OCI-LY1 (cell line): Measurements from ENCODE around the gene PKIB.

Experiments used
- EZH2 ChIP-seq: fragments of 200-600 bp; sonication (generic), shearing (Covaris generic); IDR thresholded peaks from 2 replicates; pipeline ENCODE4 v1.8.0; 2017; ENCODE audit warnings: borderline replicate concordance, mixed run types, mild to moderate bottlenecking, antibody characterized with exemption, low read length, moderate library complexity, mixed read lengths
- TF ChIP-seq, protein P1 (sequence below): fragments of 200-600 bp; sonication (generic), shearing (Covaris generic); IDR thresholded peaks from 2 replicates; pipeline ENCODE4 v1.5.1; 2017; ENCODE audit warnings: mild to moderate bottlenecking, antibody characterized with exemption, low read length, moderate library complexity, mixed read lengths

DNA sequence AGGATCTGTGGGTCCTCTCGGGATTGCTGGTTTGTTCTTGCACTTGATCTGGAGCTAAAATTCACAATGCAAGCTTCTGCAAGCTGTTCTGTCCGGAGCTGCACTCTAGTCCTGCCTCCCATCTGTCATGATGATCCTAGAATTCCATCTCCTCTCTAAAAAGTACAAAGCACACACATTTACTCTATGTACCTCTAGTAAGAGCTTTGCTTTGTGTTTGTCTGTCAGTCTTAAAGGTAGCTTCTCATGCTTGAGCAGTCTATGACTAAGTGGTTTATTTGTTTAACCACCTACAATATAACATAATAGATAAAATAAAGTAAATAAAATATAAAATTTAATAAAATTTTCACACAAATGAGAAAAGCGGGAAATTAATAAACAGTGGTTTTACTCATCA lies 46.0 kb upstream of the PKIB start:
- no peak for TF ChIP-seq EZH2
- TF ChIP-seq, protein P1, sequence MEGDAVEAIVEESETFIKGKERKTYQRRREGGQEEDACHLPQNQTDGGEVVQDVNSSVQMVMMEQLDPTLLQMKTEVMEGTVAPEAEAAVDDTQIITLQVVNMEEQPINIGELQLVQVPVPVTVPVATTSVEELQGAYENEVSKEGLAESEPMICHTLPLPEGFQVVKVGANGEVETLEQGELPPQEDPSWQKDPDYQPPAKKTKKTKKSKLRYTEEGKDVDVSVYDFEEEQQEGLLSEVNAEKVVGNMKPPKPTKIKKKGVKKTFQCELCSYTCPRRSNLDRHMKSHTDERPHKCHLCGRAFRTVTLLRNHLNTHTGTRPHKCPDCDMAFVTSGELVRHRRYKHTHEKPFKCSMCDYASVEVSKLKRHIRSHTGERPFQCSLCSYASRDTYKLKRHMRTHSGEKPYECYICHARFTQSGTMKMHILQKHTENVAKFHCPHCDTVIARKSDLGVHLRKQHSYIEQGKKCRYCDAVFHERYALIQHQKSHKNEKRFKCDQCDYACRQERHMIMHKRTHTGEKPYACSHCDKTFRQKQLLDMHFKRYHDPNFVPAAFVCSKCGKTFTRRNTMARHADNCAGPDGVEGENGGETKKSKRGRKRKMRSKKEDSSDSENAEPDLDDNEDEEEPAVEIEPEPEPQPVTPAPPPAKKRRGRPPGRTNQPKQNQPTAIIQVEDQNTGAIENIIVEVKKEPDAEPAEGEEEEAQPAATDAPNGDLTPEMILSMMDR: no peak
